GM10248 (cell line): ENCODE results near the gene MTHFD2.
"Not testable (repeated sequence)": the region's sequence is repeated elsewhere in the genome, so short reads cannot be mapped to it uniquely, and the experiment has no call there.

Experiments
- CTCF ChIA-PET: fragments of 300-600 bp; sonication (Branson Sonifier 250); formaldehyde crosslinking; extraction: SDS; loops from one replicate; lab custom pipeline; 2021; ENCODE audit warnings: antibody characterized with exemption; lab: Yijun Ruan, JAX
- POLR2A ChIA-PET: fragments of 350-650 bp; sonication (Branson Sonifier 250); formaldehyde crosslinking; extraction: SDS; loops from one replicate; lab custom pipeline; 2020; ENCODE audit warnings: antibody characterized with exemption; lab: Yijun Ruan, JAX
- DNase-seq: peaks from one replicate; pipeline ENCODE4 v3.0.0; 2012; ENCODE audit errors: extremely low spot score
- TF ChIP-seq, protein P1 (sequence below): IDR thresholded peaks from 2 replicates; pipeline ENCODE4 v1.5.1; 2012; ENCODE audit warnings: mild to moderate bottlenecking, low read depth; ENCODE audit errors: extremely low read depth, missing control alignments, control extremely low read depth

Gene MTHFD2

GRCh38 chr2:74206180-74206688 lies 7.8 kb downstream of the MTHFD2 start:
- TF ChIP-seq, protein P1, sequence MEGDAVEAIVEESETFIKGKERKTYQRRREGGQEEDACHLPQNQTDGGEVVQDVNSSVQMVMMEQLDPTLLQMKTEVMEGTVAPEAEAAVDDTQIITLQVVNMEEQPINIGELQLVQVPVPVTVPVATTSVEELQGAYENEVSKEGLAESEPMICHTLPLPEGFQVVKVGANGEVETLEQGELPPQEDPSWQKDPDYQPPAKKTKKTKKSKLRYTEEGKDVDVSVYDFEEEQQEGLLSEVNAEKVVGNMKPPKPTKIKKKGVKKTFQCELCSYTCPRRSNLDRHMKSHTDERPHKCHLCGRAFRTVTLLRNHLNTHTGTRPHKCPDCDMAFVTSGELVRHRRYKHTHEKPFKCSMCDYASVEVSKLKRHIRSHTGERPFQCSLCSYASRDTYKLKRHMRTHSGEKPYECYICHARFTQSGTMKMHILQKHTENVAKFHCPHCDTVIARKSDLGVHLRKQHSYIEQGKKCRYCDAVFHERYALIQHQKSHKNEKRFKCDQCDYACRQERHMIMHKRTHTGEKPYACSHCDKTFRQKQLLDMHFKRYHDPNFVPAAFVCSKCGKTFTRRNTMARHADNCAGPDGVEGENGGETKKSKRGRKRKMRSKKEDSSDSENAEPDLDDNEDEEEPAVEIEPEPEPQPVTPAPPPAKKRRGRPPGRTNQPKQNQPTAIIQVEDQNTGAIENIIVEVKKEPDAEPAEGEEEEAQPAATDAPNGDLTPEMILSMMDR: no peak
- ChIA-PET POLR2A (interaction anchor here (0.6 to 2.0 kb wide), 3 partner anchors 9 to 28 kb away, joined by 3 to 6 read pairs (median 3); partner anchors contain the start of gene MOB1A), CTCF (interaction anchor here (0.7 to 2.4 kb wide), 12 partner anchors 8 to 382 kb away, joined by 3 to 14 read pairs (median 4); partner anchors contain the start of genes MOB1A, MTHFD2 and STAMBP)
- peak; percentile 69 for DNase-seq

GRCh38 chr2:74212702-74213410 lies 14.4 kb downstream of the MTHFD2 start:
- POLR2A ChIA-PET: no interaction called here
- no peak for DNase-seq
- TF ChIP-seq, protein P1: no peak
- CTCF ChIA-PET: interaction anchor here (1.1 kb wide), 1 partner anchor 62 kb away, joined by 4 read pairs; no protein-coding TSS in a partner anchor

- CTCF ChIA-PET: interaction anchor here (0.7 to 1.8 kb wide), 8 partner anchors 9 to 119 kb away, joined by 3 to 11 read pairs (median 4); partner anchors contain the start of gene BOLA3
- POLR2A ChIA-PET: interaction anchor here (0.9 kb wide), 2 partner anchors 10 to 37 kb away, joined by 3 read pairs; partner anchors contain the start of gene MOB1A
- not testable (repeated sequence) for DNase-seq
Measured at GRCh38 chr2:74215771-74216170, 17.4 kb downstream of the MTHFD2 start.

DNA sequence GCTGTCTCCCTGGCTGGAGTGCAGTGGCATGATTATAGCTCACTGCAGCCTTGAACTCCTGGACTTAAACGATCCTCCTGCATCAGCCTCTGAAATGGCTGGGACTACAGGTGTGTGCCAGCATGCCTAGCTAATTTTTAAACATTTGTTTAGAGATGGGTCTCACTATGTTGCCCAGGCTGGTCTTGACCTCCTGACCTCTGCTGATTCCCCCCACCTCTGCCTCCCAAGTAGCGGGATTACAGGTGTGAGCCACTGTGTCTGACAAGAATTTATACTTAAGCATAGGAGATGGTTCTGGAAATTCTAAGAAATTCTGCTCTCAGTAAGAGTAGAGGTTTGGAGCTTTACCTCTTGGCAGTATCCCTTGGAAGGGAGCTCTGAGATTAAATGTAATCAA lies 18.2 kb downstream of the MTHFD2 start:
- ChIA-PET CTCF (interaction anchor here (0.7 to 1.8 kb wide), 6 partner anchors 9 to 118 kb away, joined by 4 to 11 read pairs (median 4); partner anchors contain the start of gene BOLA3), POLR2A (interaction anchor here (0.7 kb wide), 1 partner anchor 11 kb away, joined by 3 read pairs; no protein-coding TSS in a partner anchor)
- DNase-seq: no peak
- TF ChIP-seq, protein P1: no peak

- ChIA-PET CTCF (no interaction called here), POLR2A (no interaction called here)
- no peak for DNase-seq
- TF ChIP-seq, protein P1: no peak
Measured at GRCh38 chr2:74219846-74220486, 21.6 kb downstream of the MTHFD2 start.

DNA sequence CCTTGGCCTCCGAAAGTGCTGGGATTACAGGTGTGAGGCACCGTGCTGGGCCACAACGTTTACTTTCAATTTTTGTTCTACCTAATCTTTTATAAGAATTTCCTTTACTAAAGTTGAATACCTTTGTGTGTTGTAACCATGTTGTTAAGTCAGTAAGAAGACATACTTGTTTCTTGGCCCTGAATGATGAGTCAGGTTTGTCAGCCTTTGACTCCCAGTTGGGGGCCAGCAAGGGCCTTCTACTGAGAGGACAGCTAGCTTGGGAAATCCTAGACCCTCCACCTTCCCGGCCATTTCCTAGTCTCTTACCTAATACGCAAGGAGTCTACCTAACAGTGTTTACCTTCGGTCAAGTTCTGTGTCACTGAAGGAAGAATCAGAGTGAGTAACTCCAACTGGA lies 22.7 kb downstream of the MTHFD2 start:
- DNase-seq: no peak
- TF ChIP-seq, protein P1: no peak
- ChIA-PET CTCF (no interaction called here), POLR2A (no interaction called here)
